Endodermal cell (in vitro differentiated cells): ENCODE results near the gene CEP164. TPM values are rescaled to one million over a fixed set of nuclear protein-coding genes. Genes with fewer than 3 reads are reported as not detected.
"Not testable (repeated sequence)": the region's sequence is repeated elsewhere in the genome, so short reads cannot be mapped to it uniquely, and the experiment has no call there.

ENCODE experiments used
- DNase-seq: peaks from one replicate; pipeline ENCODE4 v3.0.0-alpha.2; 2017
- H3K27ac ChIP-seq: 2 replicates; pipeline ENCODE4 v1.5.1; 2013; ENCODE audit warnings: mild to moderate bottlenecking, low read depth, low read length, moderate library complexity
- H3K27me3 ChIP-seq: 2 replicates; pipeline ENCODE4 v1.6.1; 2013; ENCODE audit warnings: mild to moderate bottlenecking, low read length, moderate library complexity; ENCODE audit not compliant: insufficient read depth, control insufficient read depth, poor library complexity, severe bottlenecking
- H3K36me3 ChIP-seq: 2 replicates; pipeline ENCODE4 v1.7.0; 2013; ENCODE audit warnings: mild to moderate bottlenecking, low read length, moderate library complexity; ENCODE audit not compliant: control insufficient read depth, insufficient read depth
- H3K4me1 ChIP-seq: one replicate; pipeline ENCODE4 v1.7.0; 2013; ENCODE audit warnings: low read length; ENCODE audit not compliant: control insufficient read depth, insufficient read depth
- H3K4me3 ChIP-seq: 2 replicates; pipeline ENCODE4 v1.5.1; 2013; ENCODE audit warnings: mild to moderate bottlenecking, low read length, moderate library complexity
- H3K9ac ChIP-seq: 2 replicates; pipeline ENCODE4 v1.6.1; 2013; ENCODE audit warnings: mild to moderate bottlenecking, low read length, moderate library complexity; ENCODE audit not compliant: poor library complexity, severe bottlenecking; ENCODE audit errors: extremely low read depth
- H3K9me3 ChIP-seq: 2 replicates; pipeline ENCODE4 v1.6.1; 2013; ENCODE audit warnings: mild to moderate bottlenecking, low read length, moderate library complexity; ENCODE audit not compliant: control insufficient read depth
- H3K27ac Mint-ChIP-seq: 2 replicates; pipeline ENCODE4 v1.8.0; 2020; ENCODE audit warnings: mixed read lengths
- H3K27me3 Mint-ChIP-seq: 2 replicates; pipeline ENCODE4 v1.8.0; 2021; ENCODE audit warnings: mild to moderate bottlenecking, mixed read lengths; ENCODE audit not compliant: insufficient read depth
- H3K36me3 Mint-ChIP-seq: 2 replicates; pipeline ENCODE4 v1.8.0; 2020; ENCODE audit warnings: low read depth, mixed read lengths
- H3K4me1 Mint-ChIP-seq: 2 replicates; pipeline ENCODE4 v1.8.0; 2020; ENCODE audit warnings: mixed read lengths
- H3K4me3 Mint-ChIP-seq: 2 replicates; pipeline ENCODE4 v1.8.0; 2020; ENCODE audit warnings: mild to moderate bottlenecking, moderate library complexity, mixed read lengths
- H3K9me3 Mint-ChIP-seq: 2 replicates; pipeline ENCODE4 v1.8.0; 2020; ENCODE audit warnings: mild to moderate bottlenecking, mixed read lengths
- WGBS, 2 experiments: methylation state at CpG; one replicate each; pipeline versions ENCODE4 v1.1.5 to v1.1.7; 2013; ENCODE audit warnings: missing lambda C conversion rate in 2 of 2, mixed read lengths in 1 of 2; ENCODE audit not compliant: insufficient coverage in 1 of 2, insufficient read length in 1 of 2; 5-methylcytosine and 5-hydroxymethylcytosine counted together
- total RNA-seq, 2 donors: library from RNA; stranded (reverse); fragmentation: NEBNext Ultra II Directional in 1 of 2; extraction: Animal tissue kit (Norgen Biotek cat#: 25700) in 1 of 2; gene quantifications; 2 replicates in 1 of 2; 3 replicates in 1 of 2; pipeline ENCODE4 v1.2.1, GENCODE V29; 2021
- TF ChIP-seq, protein P1 (sequence below): fragments of 200-600 bp; sonication (generic); conservative IDR thresholded peaks from 2 replicates; pipeline ENCODE4 v1.5.0; 2021; ENCODE audit warnings: antibody characterized with exemption, mild to moderate bottlenecking

Gene CEP164
- total RNA-seq, 2 donors from 2014 or later: 32.7 to 33.6 TPM

- TF ChIP-seq, protein P1, sequence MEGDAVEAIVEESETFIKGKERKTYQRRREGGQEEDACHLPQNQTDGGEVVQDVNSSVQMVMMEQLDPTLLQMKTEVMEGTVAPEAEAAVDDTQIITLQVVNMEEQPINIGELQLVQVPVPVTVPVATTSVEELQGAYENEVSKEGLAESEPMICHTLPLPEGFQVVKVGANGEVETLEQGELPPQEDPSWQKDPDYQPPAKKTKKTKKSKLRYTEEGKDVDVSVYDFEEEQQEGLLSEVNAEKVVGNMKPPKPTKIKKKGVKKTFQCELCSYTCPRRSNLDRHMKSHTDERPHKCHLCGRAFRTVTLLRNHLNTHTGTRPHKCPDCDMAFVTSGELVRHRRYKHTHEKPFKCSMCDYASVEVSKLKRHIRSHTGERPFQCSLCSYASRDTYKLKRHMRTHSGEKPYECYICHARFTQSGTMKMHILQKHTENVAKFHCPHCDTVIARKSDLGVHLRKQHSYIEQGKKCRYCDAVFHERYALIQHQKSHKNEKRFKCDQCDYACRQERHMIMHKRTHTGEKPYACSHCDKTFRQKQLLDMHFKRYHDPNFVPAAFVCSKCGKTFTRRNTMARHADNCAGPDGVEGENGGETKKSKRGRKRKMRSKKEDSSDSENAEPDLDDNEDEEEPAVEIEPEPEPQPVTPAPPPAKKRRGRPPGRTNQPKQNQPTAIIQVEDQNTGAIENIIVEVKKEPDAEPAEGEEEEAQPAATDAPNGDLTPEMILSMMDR: no peak
- no peaks in the 10 kb centered on the region for H3K4me1 ChIP-seq
- H3K27me3 ChIP-seq: no peaks in the 10 kb centered on the region
- peaks cover 71% of the 10 kb centered on the region for H3K36me3 ChIP-seq
- no peak for DNase-seq
- H3K36me3 Mint-ChIP-seq: peaks cover 88% of the 10 kb centered on the region
- H3K4me3 ChIP-seq: no peak overlapping the region
- no peaks in the 10 kb centered on the region for H3K27me3 Mint-ChIP-seq
- H3K4me1 Mint-ChIP-seq: no peaks in the 10 kb centered on the region
- WGBS, 2 experiments: 89 to 98% methylated on average over 3 to 4 of the region's 4 CpGs
- no peak overlapping the region for H3K27ac Mint-ChIP-seq
- H3K4me3 Mint-ChIP-seq: no peak overlapping the region
- H3K9me3 Mint-ChIP-seq: peaks cover 38% of the 10 kb centered on the region
- H3K9me3 ChIP-seq: peaks cover 31% of the 10 kb centered on the region
- no peak overlapping the region for H3K9ac ChIP-seq
- H3K27ac ChIP-seq: no peak overlapping the region
Observed at GRCh38 chr11:117395476-117395875, 67.8 kb downstream of the CEP164 start.

DNA sequence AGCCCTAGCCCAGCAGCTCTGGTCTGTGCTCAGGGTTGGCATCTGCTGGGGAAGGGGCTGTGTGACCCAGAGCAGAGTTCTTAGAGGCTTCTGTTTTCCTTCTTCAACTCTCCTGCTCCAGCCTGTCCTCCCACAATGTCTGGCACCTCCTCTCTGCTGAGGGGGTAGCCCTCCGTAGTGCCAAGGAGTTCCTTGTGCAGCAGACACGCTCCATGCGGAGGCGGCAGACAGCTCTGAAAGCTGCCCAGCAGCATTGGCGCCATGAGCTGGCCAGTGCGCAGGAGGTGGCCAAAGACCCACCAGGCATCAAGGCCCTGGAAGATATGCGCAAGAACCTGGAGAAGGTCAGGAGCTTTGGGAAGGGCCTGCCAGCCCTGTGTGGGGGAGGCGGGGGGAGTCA lies 69.3 kb downstream of the CEP164 start:
- H3K4me1 ChIP-seq: no peaks in the 10 kb centered on the region
- Mint-ChIP-seq H3K4me1 (no peaks in the 10 kb centered on the region), H3K9me3 (peaks cover 43% of the 10 kb centered on the region), H3K27ac (no peak overlapping the region), H3K27me3 (no peaks in the 10 kb centered on the region), H3K4me3 (no peak overlapping the region), H3K36me3 (peaks cover 88% of the 10 kb centered on the region)
- WGBS, 2 experiments: 93 to 96% methylated on average over 3 to 8 of the region's 8 CpGs
- DNase-seq: no peak
- H3K9me3 ChIP-seq: peaks cover 31% of the 10 kb centered on the region
- H3K9ac ChIP-seq: no peak overlapping the region
- H3K27me3 ChIP-seq: no peaks in the 10 kb centered on the region
- H3K27ac ChIP-seq: no peak overlapping the region
- peaks cover 63% of the 10 kb centered on the region for H3K36me3 ChIP-seq
- no peak overlapping the region for H3K4me3 ChIP-seq
- TF ChIP-seq, protein P1: no peak

DNA sequence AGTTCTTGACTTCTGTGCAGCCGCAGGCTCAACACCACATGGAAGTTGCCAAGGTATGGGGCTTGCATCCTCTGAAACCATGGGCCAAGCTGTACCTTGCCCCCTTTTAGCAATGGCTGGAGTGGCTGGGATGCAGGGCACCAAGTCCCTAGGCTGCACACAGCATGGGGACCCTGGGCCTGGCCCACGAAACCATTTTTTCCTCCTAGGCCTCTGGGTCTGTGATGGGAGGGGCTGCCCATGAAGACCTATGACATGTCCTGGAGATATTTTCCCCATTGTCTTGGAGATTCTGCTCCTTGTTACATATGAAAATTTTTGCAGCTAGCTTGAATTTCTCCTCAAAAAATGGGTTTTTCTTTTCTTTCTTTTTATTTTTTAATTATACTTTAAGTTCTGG lies 71.0 kb downstream of the CEP164 start:
- H3K27ac ChIP-seq, H3K4me1 Mint-ChIP-seq, H3K4me3 Mint-ChIP-seq, H3K27me3 Mint-ChIP-seq, H3K4me1 ChIP-seq, H3K4me3 ChIP-seq, H3K27me3 ChIP-seq, H3K27ac Mint-ChIP-seq, H3K9ac ChIP-seq, DNase-seq: not testable (repeated sequence)
- Mint-ChIP-seq H3K9me3 (peaks cover 43% of the 10 kb centered on the region), H3K36me3 (peaks cover 92% of the 10 kb centered on the region)
- WGBS, 2 experiments: 95 to 100% methylated on average over 1 to 2 of the region's 2 CpGs
- peaks cover 31% of the 10 kb centered on the region for H3K9me3 ChIP-seq
- peaks cover 51% of the 10 kb centered on the region for H3K36me3 ChIP-seq

- H3K27ac Mint-ChIP-seq, H3K9ac ChIP-seq, H3K4me3 Mint-ChIP-seq, H3K27me3 Mint-ChIP-seq, H3K27me3 ChIP-seq, H3K4me1 ChIP-seq, H3K4me1 Mint-ChIP-seq, DNase-seq, H3K27ac ChIP-seq, H3K4me3 ChIP-seq: not testable (repeated sequence)
- H3K9me3 Mint-ChIP-seq: peaks cover 47% of the 10 kb centered on the region
- WGBS, 2 experiments: 83 to 93% methylated on average over 2 of the region's 2 CpGs
- H3K36me3 Mint-ChIP-seq: peaks cover 94% of the 10 kb centered on the region
- peaks cover 31% of the 10 kb centered on the region for H3K9me3 ChIP-seq
- peaks cover 51% of the 10 kb centered on the region for H3K36me3 ChIP-seq
Observed at GRCh38 chr11:117399100-117399840, 71.6 kb downstream of the CEP164 start.

GRCh38 chr11:117405898-117406297 lies 78.2 kb downstream of the CEP164 start:
- not testable (repeated sequence) for H3K4me3 ChIP-seq
- WGBS, 2 experiments: 94 to 100% methylated on average over 2 of the region's 2 CpGs

More at GRCh38 chr11:117405898-117406297, 78.2 kb downstream of the CEP164 start:
- not testable (repeated sequence) for DNase-seq, H3K27ac Mint-ChIP-seq, H3K4me3 Mint-ChIP-seq, H3K9ac ChIP-seq, H3K4me1 ChIP-seq, H3K27me3 Mint-ChIP-seq, H3K27ac ChIP-seq, H3K4me1 Mint-ChIP-seq, H3K27me3 ChIP-seq
- peaks cover 35% of the 10 kb centered on the region for H3K9me3 Mint-ChIP-seq
- peaks cover 24% of the 10 kb centered on the region for H3K9me3 ChIP-seq
- H3K36me3 Mint-ChIP-seq: peaks cover 87% of the 10 kb centered on the region
- peaks cover 51% of the 10 kb centered on the region for H3K36me3 ChIP-seq
